BJ (cell line): ENCODE results near the gene KDM2A. TPM values are rescaled to one million over a fixed set of nuclear protein-coding genes. Genes with fewer than 3 reads are reported as not detected.

Source experiments
- CTCF ChIA-PET: fragments of 350-600 bp; formaldehyde crosslinking; extraction: SDS; loops from one replicate; lab custom pipeline; 2021; ENCODE audit warnings: antibody characterized with exemption, inconsistent platforms; lab: Yijun Ruan, JAX
- POLR2A ChIA-PET: fragments of 300-600 bp; sonication (Branson Sonifier 250); formaldehyde crosslinking; extraction: SDS; loops from one replicate; lab custom pipeline; 2021; ENCODE audit warnings: antibody characterized with exemption; lab: Charles Lee
- DNase-seq: peaks from one replicate; pipeline ENCODE4 v3.0.0-alpha.2; 2011; ENCODE audit warnings: low read depth
- H3K27me3 ChIP-seq: 2 replicates; pipeline ENCODE4 v1.6.0; 2011; ENCODE audit warnings: low read length; ENCODE audit not compliant: control insufficient read depth, insufficient read depth
- H3K36me3 ChIP-seq: 2 replicates; pipeline ENCODE4 v1.5.1; 2011; ENCODE audit warnings: low read length; ENCODE audit not compliant: control insufficient read depth, insufficient read depth
- H3K4me3 ChIP-seq: 2 replicates; pipeline ENCODE4 v1.5.1; 2011; ENCODE audit warnings: low read depth, mild to moderate bottlenecking, control low read depth, low read length
- CTCF ChIP-seq: IDR thresholded peaks from 2 replicates; pipeline ENCODE4 v1.5.1; 2011; ENCODE audit warnings: low read depth, mild to moderate bottlenecking, control low read depth, inconsistent platforms, low read length, moderate library complexity; ENCODE audit not compliant: insufficient read depth
- polyA plus RNA-seq: library from polyadenylated mRNA; depleted of rRNA; stranded (reverse); fragments of >200 nt; gene quantifications from 2 replicates; pipeline ENCODE4 v1.2.3, GENCODE V29; 2011

The KDM2A gene
- polyA plus RNA-seq, 1 experiment, result 63.5 TPM

DNA sequence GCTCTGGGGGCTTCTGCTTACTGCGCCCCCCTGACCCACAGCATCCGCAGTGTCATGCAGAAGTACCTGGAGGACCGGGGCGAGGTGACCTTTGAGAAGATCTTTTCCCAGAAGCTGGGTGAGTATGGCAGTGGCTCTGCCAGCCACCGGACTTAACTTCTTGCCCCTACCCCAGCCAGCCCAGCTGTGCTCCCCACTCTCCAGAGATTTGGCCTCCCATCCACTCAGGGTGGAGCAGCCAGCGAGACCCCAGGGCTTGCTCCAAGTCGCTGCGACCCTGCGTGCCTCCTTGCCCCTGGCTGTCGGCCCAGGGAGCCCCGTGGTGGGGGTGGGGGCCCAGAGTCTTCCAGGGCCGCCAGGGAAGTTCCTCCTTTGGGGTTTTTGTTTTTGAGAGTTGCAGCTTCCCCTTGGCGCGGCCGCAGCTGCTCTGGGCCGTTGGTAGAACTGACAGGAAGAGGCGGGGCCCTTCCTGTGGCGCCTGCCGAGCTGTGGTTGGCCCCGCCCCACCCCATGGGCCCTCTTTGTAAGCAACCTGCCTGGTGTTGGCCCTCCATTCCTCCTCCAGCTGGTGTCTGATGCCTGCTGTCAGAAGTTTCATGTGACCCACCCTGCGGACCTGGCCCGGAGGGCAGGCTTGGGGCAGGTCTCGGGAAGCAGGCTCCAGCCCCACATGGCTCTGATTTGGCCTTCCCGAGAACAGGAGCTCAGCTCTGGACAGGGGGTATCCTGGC is 158.3 kb downstream of the KDM2A start:
- no peak for TF ChIP-seq CTCF
- Histone ChIP-seq H3K4me3 (peak overlapping the region; percentile 34), H3K27me3 (no peaks in the 10 kb centered on the region), H3K36me3 (peaks cover 32% of the 10 kb centered on the region)
- ChIA-PET CTCF (interaction anchor here (0.8 to 2.0 kb wide), 9 partner anchors 9 to 196 kb away, joined by 3 to 13 read pairs (median 5); partner anchors contain the start of gene ANKRD13D), POLR2A (no interaction called here)
- no peak for DNase-seq

DNA sequence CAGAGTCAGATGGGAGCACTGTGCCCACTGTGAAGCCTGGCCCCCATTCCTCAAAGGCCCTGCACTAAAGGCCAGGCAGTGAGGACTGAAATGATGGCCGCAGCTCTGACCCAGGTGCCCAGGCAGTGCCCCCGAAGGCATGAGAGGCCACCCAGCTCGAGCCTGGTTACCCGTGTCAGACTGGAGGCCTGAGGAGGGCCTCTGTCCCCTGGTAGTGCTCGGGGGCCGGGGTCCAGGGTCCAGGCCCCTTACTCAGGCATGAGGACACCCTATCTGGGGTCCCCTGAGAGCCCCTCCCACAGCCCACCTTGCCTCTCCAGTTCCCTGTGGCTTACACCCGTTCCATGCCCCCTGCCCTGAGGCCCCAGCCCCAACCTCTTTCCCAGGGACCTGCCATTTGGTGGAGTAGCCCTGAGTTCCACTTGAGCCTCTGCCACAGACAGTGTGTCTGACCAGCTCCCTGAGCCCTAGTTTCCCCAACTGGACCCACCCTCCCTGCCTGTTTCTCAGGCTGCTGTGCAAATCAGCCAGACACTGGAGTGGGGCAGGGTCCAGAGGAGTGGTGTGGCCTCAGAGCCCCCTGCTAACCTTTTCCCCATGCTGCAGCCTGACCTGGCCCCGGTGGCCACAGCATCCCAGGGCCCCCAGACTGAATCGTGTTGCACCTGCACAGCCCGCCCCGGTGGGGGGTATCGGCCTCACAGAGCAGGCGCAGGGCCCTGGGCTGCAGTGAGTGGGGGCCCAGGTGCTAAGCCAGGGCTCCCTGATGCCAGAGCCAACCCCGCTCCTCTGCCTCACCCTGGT is 159.3 kb downstream of the KDM2A start:
- no peak for TF ChIP-seq CTCF
- DNase-seq, result no peak
- Histone ChIP-seq H3K36me3 (peaks cover 39% of the 10 kb centered on the region), H3K4me3 (no peak overlapping the region), H3K27me3 (no peaks in the 10 kb centered on the region)
- POLR2A ChIA-PET, result no interaction called here
- CTCF ChIA-PET, result interaction anchor here (1.0 to 2.0 kb wide), 6 partner anchors 15 to 104 kb away, joined by 3 to 13 read pairs (median 6); no protein-coding TSS in a partner anchor

DNA sequence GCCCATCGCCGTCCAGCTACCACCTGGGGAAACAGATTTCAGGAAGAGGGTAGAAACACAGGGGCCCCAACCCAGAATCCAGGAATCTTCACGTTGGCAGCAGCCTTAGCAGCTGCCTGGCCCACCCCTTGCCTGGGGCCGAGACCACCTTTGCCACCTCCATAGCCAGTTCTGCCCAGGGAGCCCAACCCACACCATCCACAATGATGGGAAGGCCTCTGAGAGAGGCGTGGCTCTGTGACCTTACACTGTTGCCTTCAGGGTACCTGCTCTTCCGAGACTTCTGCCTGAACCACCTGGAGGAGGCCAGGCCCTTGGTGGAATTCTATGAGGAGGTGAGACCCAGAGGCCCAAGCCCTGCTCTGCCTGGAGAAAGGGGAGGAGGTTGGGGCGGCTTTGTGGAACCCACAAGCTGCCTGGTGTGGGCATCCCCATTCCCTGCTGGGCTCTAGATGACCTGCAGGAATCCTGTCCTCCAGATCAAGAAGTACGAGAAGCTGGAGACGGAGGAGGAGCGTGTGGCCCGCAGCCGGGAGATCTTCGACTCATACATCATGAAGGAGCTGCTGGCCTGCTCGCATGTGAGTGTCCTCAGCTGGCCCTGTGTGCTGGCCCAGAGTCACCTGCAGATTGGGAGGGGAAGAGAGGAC is 160.0 kb downstream of the KDM2A start:
- no peak for TF ChIP-seq CTCF
- Histone ChIP-seq H3K36me3 (peaks cover 45% of the 10 kb centered on the region), H3K27me3 (no peaks in the 10 kb centered on the region), H3K4me3 (no peak overlapping the region)
- ChIA-PET POLR2A (no interaction called here), CTCF (interaction anchor here (1.3 to 2.0 kb wide), 2 partner anchors 16 to 39 kb away, joined by 4 to 5 read pairs; no protein-coding TSS in a partner anchor)
- no peak for DNase-seq

- Histone ChIP-seq H3K4me3 (no peak overlapping the region), H3K27me3 (no peaks in the 10 kb centered on the region), H3K36me3 (peaks cover 47% of the 10 kb centered on the region)
- no peak for TF ChIP-seq CTCF
- DNase-seq, result no peak
- ChIA-PET CTCF (interaction anchor here (0.6 to 1.3 kb wide), 3 partner anchors 8 to 40 kb away, joined by 3 to 4 read pairs (median 4); no protein-coding TSS in a partner anchor), POLR2A (no interaction called here)
Observed at GRCh38 chr11:67279589-67280340, 160.7 kb downstream of the KDM2A start.
